Measurements from ENCODE around the gene ASCL5. TPM values are rescaled to one million over a fixed set of nuclear protein-coding genes. Genes with fewer than 3 reads are reported as not detected.

Gene ASCL5
- total RNA-seq, 6 experiments from 2014 or later, result not detected

- DNase-seq (no peak), ATAC-seq (no peak)
- TF ChIP-seq POLR2A (IDR thresholded peaks at IDR 0.05) (no peak), CTCF (IDR thresholded peaks at IDR 0.05) (no peak)
- WGBS (ENCODE audit: insufficient coverage, low coverage, low lambda C conversion rate, missing lambda C conversion rate), result 94% methylated on average over 8 of the region's 10 CpGs
- Histone ChIP-seq H3K9me3 (no peaks in the 10 kb centered on the region), H3K4me3 (no peak overlapping the region), H3K4me1 (no peaks in the 10 kb centered on the region), H3K36me3 (no peaks in the 10 kb centered on the region), H3K27me3 (no peaks in the 10 kb centered on the region), H3K27ac (no peak overlapping the region)
- intact Hi-C loops (cut with DNase I), result loop anchor here (5.0 to 10.0 kb wide), 2 partner anchors 135 to 138 kb away; no protein-coding TSS in a partner anchor
These were observed 16.8 kb downstream of the ASCL5 start for GRCh38 chr1:201110138-201110537.

DNA sequence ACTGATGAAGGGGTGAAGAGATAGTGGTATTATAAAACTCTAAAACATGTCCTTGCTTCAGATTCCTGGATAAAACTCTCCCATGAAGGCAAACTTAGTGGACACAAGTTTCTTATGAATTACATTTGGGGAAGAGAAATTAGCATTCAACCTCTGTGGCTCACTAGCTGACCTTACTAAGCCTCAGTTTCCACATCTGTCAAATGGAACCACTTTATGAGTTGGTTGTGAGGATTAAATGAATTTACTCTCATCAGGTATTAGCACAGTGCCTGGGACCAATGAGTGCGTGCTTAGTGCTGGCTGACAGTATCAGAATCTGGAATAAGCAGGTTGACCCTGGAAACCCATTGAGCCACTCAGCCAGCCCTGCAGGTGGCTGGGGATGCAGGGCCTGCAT is 17.3 kb downstream of the ASCL5 start:
- ATAC-seq (no peak), DNase-seq (no peak)
- H3K4me3 ChIP-seq, result no peak overlapping the region
- intact Hi-C loops (cut with DNase I), result loop anchor here (5.0 to 10.0 kb wide), 2 partner anchors 135 to 137 kb away; no protein-coding TSS in a partner anchor
- no peaks in the 10 kb centered on the region for H3K36me3 ChIP-seq
- TF ChIP-seq CTCF (IDR thresholded peaks at IDR 0.05) (no peak), POLR2A (IDR thresholded peaks at IDR 0.05) (no peak)
- no peak overlapping the region for H3K27ac ChIP-seq
- no CpG with 5 or more reads among the region's 1 CpG for WGBS (ENCODE audit: insufficient coverage, low coverage, low lambda C conversion rate, missing lambda C conversion rate)
- no peaks in the 10 kb centered on the region for H3K9me3 ChIP-seq
- no peaks in the 10 kb centered on the region for H3K27me3 ChIP-seq
- H3K4me1 ChIP-seq, result no peaks in the 10 kb centered on the region

DNA sequence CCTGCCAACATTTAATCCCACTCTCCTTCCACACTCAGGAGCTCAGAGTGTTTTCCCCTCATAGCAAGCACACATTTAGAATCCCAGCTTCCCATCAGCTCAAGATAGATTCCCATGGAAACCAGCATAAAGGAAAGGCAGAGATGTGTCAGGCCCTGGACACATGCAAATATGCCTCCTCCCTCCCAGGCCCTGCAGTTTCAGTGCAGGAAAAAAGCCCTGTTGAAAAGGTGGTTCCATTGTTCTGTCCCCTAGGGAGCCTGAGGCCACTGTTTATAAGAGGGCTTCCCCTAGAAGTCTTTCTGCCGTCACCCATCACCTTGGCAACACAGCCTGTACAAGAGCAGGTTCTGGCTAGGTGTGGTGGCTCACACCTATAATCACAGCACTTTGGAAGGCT is 18.4 kb downstream of the ASCL5 start:
- intact Hi-C loops (cut with DNase I), result no loop called here
- WGBS (ENCODE audit: insufficient coverage, low coverage, low lambda C conversion rate, missing lambda C conversion rate), result 67% methylated on average over 1 of the region's 1 CpG
- TF ChIP-seq CTCF (IDR thresholded peaks at IDR 0.05), result no peak
- no peak for TF ChIP-seq POLR2A (IDR thresholded peaks at IDR 0.05)

GRCh38 chr1:201105688-201106087 is 21.3 kb downstream of the ASCL5 start:
- Histone ChIP-seq H3K36me3 (no peaks in the 10 kb centered on the region), H3K27me3 (no peaks in the 10 kb centered on the region), H3K9me3 (no peaks in the 10 kb centered on the region), H3K4me1 (no peaks in the 10 kb centered on the region), H3K4me3 (no peak overlapping the region), H3K27ac (no peak overlapping the region)
- DNase-seq (no peak), ATAC-seq (no peak)
- intact Hi-C loops (cut with DNase I), result no loop called here
- TF ChIP-seq POLR2A (IDR thresholded peaks at IDR 0.05) (no peak), CTCF (IDR thresholded peaks at IDR 0.05) (no peak)
- WGBS (ENCODE audit: insufficient coverage, low coverage, low lambda C conversion rate, missing lambda C conversion rate), result 100% methylated on average over 1 of the region's 5 CpGs

More for the DNA sequence above, 18.4 kb downstream of the ASCL5 start:
- ATAC-seq (no peak), DNase-seq (no peak)
- H3K27me3 ChIP-seq, result no peaks in the 10 kb centered on the region
- H3K36me3 ChIP-seq, result no peaks in the 10 kb centered on the region
- no peak overlapping the region for H3K4me3 ChIP-seq
- no peak overlapping the region for H3K27ac ChIP-seq
- no peaks in the 10 kb centered on the region for H3K4me1 ChIP-seq
- no peaks in the 10 kb centered on the region for H3K9me3 ChIP-seq

DNA sequence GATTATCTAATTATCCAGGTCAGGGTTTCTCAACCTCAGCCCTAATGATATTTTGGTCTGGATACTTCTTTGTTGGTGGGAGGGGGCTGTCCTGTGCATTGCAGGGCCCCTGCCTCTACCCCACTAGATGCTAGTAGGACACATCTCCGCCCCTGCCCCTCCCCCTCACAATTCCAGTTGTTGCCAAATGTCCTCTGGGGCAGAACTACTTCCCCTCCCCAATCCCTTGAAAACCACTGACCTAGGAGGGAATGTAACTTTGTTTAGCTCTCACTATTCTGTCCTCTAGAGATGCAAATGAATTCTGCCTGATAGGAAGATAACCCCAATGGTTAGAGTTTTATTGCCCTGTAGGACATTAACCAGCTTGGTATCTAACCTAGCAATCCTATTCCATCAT is 22.8 kb downstream of the ASCL5 start:
- H3K36me3 ChIP-seq, result no peaks in the 10 kb centered on the region
- intact Hi-C loops (cut with DNase I), result no loop called here
- no peak overlapping the region for H3K4me3 ChIP-seq
- no peaks in the 10 kb centered on the region for H3K27me3 ChIP-seq
- DNase-seq, result no peak
- H3K27ac ChIP-seq, result no peak overlapping the region
- no peaks in the 10 kb centered on the region for H3K4me1 ChIP-seq
- no peaks in the 10 kb centered on the region for H3K9me3 ChIP-seq
- WGBS (ENCODE audit: insufficient coverage, low coverage, low lambda C conversion rate, missing lambda C conversion rate), result 30% methylated on average over 1 of the region's 1 CpG
- TF ChIP-seq POLR2A (IDR thresholded peaks at IDR 0.05) (no peak), CTCF (IDR thresholded peaks at IDR 0.05) (no peak)
- ATAC-seq, result no peak
